IMR-90 (cell line): Measurements from ENCODE around the gene NUBP1. TPM values are rescaled to one million over a fixed set of nuclear protein-coding genes. Genes with fewer than 3 reads are reported as not detected.

Source experiments
- ATAC-seq: fragments of 200-7000 bp; cut with Tn5 transposase; 2 replicates; pipeline ENCODE4 v1.9.1; 2020; ENCODE audit warnings: low read depth, mild to moderate bottlenecking, moderate library complexity
- BruUV-seq: library from RNA; stranded (reverse); fragments of 400-500 nt; replicated peaks from 2 replicates; lab custom pipeline; 2021; lab: Mats Ljungman, UMichigan
- CTCF ChIA-PET: fragments of 300-600 bp; formaldehyde crosslinking; extraction: SDS; loops from one replicate; lab custom pipeline; 2021; ENCODE audit warnings: antibody characterized with exemption; lab: Yijun Ruan, JAX
- POLR2A ChIA-PET: fragments of 300-600 bp; sonication (Branson Sonifier 250); formaldehyde crosslinking; loops from one replicate; lab custom pipeline; 2022; ENCODE audit warnings: antibody characterized with exemption; ENCODE audit not compliant: unreplicated experiment; lab: Charles Lee
- DNase-seq: peaks from one replicate; pipeline ENCODE4 v3.0.0; 2013
- H2AFZ ChIP-seq: replicated peaks from 2 replicates; pipeline ENCODE3; 2013; ENCODE audit warnings: low read length, mild to moderate bottlenecking; ENCODE audit not compliant: poor library complexity
- H2AK5ac ChIP-seq: 2 replicates; pipeline ENCODE4 v1.6.1; 2013; ENCODE audit warnings: low read depth, low read length, inconsistent platforms
- H2AK9ac ChIP-seq: replicated peaks from 2 replicates; pipeline ENCODE3; 2013; ENCODE audit warnings: mild to moderate bottlenecking, low read depth, low read length, moderate library complexity; ENCODE audit not compliant: poor library complexity
- H2BK120ac ChIP-seq: 2 replicates; pipeline ENCODE4 v1.6.1; 2013; ENCODE audit warnings: low read depth, low read length, inconsistent platforms
- H2BK15ac ChIP-seq: 3 replicates; pipeline ENCODE4 v1.6.1; 2013; ENCODE audit warnings: low read depth, low read length, inconsistent platforms
- H2BK20ac ChIP-seq: 2 replicates; pipeline ENCODE4 v1.6.1; 2013; ENCODE audit warnings: low read depth, mild to moderate bottlenecking, inconsistent platforms, low read length, moderate library complexity
- H2BK5ac ChIP-seq: 2 replicates; pipeline ENCODE4 v1.6.1; 2013; ENCODE audit warnings: mild to moderate bottlenecking, low read depth, low read length, inconsistent platforms; ENCODE audit not compliant: poor library complexity, severe bottlenecking
- H3K14ac ChIP-seq: replicated peaks from 2 replicates; pipeline ENCODE4 v1.6.1; 2013; ENCODE audit warnings: low read depth, low read length, inconsistent platforms
- H3K18ac ChIP-seq: 2 replicates; pipeline ENCODE4 v1.6.1; 2013; ENCODE audit warnings: low read depth, low read length, control low read depth
- H3K23ac ChIP-seq: 2 replicates; pipeline ENCODE4 v1.6.1; 2013; ENCODE audit warnings: low read depth, low read length, inconsistent platforms
- H3K27ac ChIP-seq: 2 replicates; pipeline ENCODE4 v1.5.1; 2013; ENCODE audit warnings: mild to moderate bottlenecking, control low read depth, low read length; ENCODE audit not compliant: insufficient read depth
- H3K27me3 ChIP-seq: 2 replicates; pipeline ENCODE4 v1.6.1; 2013; ENCODE audit warnings: low read length; ENCODE audit not compliant: control insufficient read depth, insufficient read depth
- H3K36me3 ChIP-seq: 2 replicates; pipeline ENCODE4 v1.6.1; 2013; ENCODE audit warnings: low read length, mixed read lengths; ENCODE audit not compliant: control insufficient read depth, insufficient read depth
- H3K4ac ChIP-seq: 2 replicates; pipeline ENCODE4 v1.6.1; 2013; ENCODE audit warnings: low read depth, low read length, inconsistent platforms
- H3K4me1 ChIP-seq: 2 replicates; pipeline ENCODE4 v1.6.1; 2013; ENCODE audit warnings: low read length, mixed read lengths; ENCODE audit not compliant: control insufficient read depth, insufficient read depth
- H3K4me2 ChIP-seq: 2 replicates; pipeline ENCODE4 v1.6.1; 2013; ENCODE audit warnings: low read depth, mild to moderate bottlenecking, control low read depth, low read length, moderate library complexity
- H3K4me3 ChIP-seq: 2 replicates; pipeline ENCODE4 v1.5.1; 2013; ENCODE audit warnings: low read depth, mild to moderate bottlenecking, control low read depth, low read length, moderate library complexity; ENCODE audit not compliant: insufficient read depth
- H3K56ac ChIP-seq: 2 replicates; pipeline ENCODE4 v1.6.1; 2013; ENCODE audit warnings: low read length, inconsistent platforms; ENCODE audit not compliant: insufficient read depth; ENCODE audit errors: extremely low read depth
- H3K79me1 ChIP-seq, 2 experiments: 2 replicates each; pipeline ENCODE4 v1.6.1; 2013; ENCODE audit warnings: low read length in 2 of 2, inconsistent platforms in 1 of 2, low read depth in 1 of 2
- H3K9ac ChIP-seq: 2 replicates; pipeline ENCODE4 v1.6.1; 2013; ENCODE audit warnings: low read depth, low read length, control low read depth
- H3K9me1 ChIP-seq: 2 replicates; pipeline ENCODE4 v1.6.1; 2013; ENCODE audit warnings: low read length, inconsistent platforms; ENCODE audit not compliant: insufficient read depth
- H3K9me3 ChIP-seq: 2 replicates; pipeline ENCODE4 v1.6.1; 2013; ENCODE audit warnings: low read length; ENCODE audit not compliant: control insufficient read depth, insufficient read depth
- H4K20me1 ChIP-seq: 2 replicates; pipeline ENCODE4 v1.6.1; 2013; ENCODE audit warnings: low read length, inconsistent platforms; ENCODE audit not compliant: insufficient read depth
- H4K5ac ChIP-seq: 2 replicates; pipeline ENCODE4 v1.6.1; 2013; ENCODE audit warnings: mild to moderate bottlenecking, low read depth, low read length, control low read depth
- H4K8ac ChIP-seq, 2 experiments: 2 replicates each; pipeline ENCODE4 v1.6.1; 2013; ENCODE audit warnings: low read depth in 2 of 2, low read length in 2 of 2, control low read depth in 1 of 2, inconsistent platforms in 1 of 2
- H4K91ac ChIP-seq: 2 replicates; pipeline ENCODE4 v1.6.1; 2013; ENCODE audit warnings: low read depth, low read length, inconsistent platforms; ENCODE audit not compliant: insufficient read depth
- WGBS, 2 experiments: methylation state at CpG; one replicate each; pipeline versions ENCODE4 v1.1.5 to v1.1.7; 2013; ENCODE audit warnings: missing lambda C conversion rate in 2 of 2; ENCODE audit not compliant: insufficient read length in 1 of 2; ENCODE audit errors: extremely low coverage in 2 of 2; 5-methylcytosine and 5-hydroxymethylcytosine counted together
- dilution Hi-C: fragments of 300-500 bp; cut with HindIII; formaldehyde crosslinking; loops from one replicate; pipeline ENCODE4 v1.14.3; 2018; ENCODE audit warnings: low sequenced_read_pairs; ENCODE audit not compliant: unreplicated experiment
- in situ Hi-C: fragments of 300-500 bp; cut with MboI; formaldehyde crosslinking; loops from 3 replicates; pipeline ENCODE4 v1.14.3; 2019; ENCODE audit warnings: low sequenced_read_pairs, inconsistent platforms, mixed read lengths
- intact Hi-C: fragments of 100-400 bp; cut with micrococcal nuclease; formaldehyde crosslinking; loops from 2 replicates; pipeline ENCODE4 v1.10.0; 2022
- polyA plus RNA-seq, 3 experiments: library from polyadenylated mRNA; depleted of rRNA; stranded (reverse); fragments of >200 nt; gene quantifications; 2 replicates each; pipeline ENCODE4 v1.2.3, GENCODE V29; 2012; ENCODE audit warnings: low replicate concordance in 1 of 3
- total RNA-seq: library from RNA; depleted of rRNA; stranded (reverse); fragments of >200 nt; gene quantifications from 2 replicates; pipeline ENCODE4 v1.2.3, GENCODE V29; 2012
- TF ChIP-seq, protein P1 (sequence below): fragments of 150-350 bp; IDR thresholded peaks from 2 replicates; pipeline ENCODE4 v1.6.1; 2017; ENCODE audit warnings: mild to moderate bottlenecking, antibody characterized with exemption, low read length, low read depth

The NUBP1 gene
- total and polyA plus RNA-seq, 2 of the 4 experiments (the other 2 are of a cell fraction): 28.0 to 31.5 TPM

DNA sequence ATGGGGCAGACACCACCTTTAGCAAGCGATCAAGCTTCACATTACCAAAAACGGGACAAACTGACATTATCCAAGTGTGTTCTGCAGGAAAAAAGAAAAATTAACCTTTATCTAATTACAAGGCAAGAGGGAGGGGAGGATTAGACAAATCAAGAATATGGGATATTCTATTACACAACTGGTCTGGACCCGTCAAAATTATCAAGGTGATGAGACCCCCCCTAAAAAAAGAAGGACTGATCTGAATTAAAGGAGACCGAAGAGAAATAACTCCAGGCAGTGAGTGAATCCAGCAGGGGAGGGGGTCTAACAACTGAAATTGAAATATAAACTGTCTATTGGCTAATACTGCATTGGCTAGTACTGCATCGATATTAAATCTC, 424 bp upstream of the NUBP1 start:
- Histone ChIP-seq H3K9me3 (no peaks in the 10 kb centered on the region), H3K4me1 (peaks cover 2% of the 10 kb centered on the region; the same call in 1 of the 2 replicates), H3K27me3 (no peaks in the 10 kb centered on the region), H2BK120ac (no peak overlapping the region), H4K8ac (peak overlapping the region; percentile 83 to 97), H3K14ac (peak overlapping the region; percentile 97), H3K56ac (peak overlapping the region; percentile 58), H3K4me2 (peak overlapping the region; percentile 68; the same call in 1 of the 2 replicates), H2AFZ (peak overlapping the region; percentile 100), H3K18ac (peak overlapping the region; percentile 53; the same call in 1 of the 2 replicates), H3K4ac (peak overlapping the region; percentile 78; the same call in 1 of the 2 replicates), H3K79me1 (peaks cover 2 to 15% of the 10 kb centered on the region in 2 experiments; a peak in 3 of 4 replicates), H3K9ac (peak overlapping the region; percentile 56; the same call in 1 of the 2 replicates), H2AK5ac (no peak overlapping the region), H3K9me1 (0 out of 2 replicates have a peak, but pooled peaks cover 2% of the 10 kb centered on the region), H4K91ac (0 out of 2 replicates have a peak overlapping the region, but pooled peaks have one; percentile 43), H2AK9ac (no peak overlapping the region), H3K4me3 (peak overlapping the region; percentile 80), H3K23ac (peak overlapping the region; percentile 74; the same call in 1 of the 2 replicates), H3K27ac (no peak overlapping the region), H2BK15ac (no peak overlapping the region; the same call in 2 of the 3 replicates), H3K36me3 (no peaks in the 10 kb centered on the region), H2BK5ac (peak overlapping the region; percentile 88), H4K5ac (peak overlapping the region; percentile 70), H2BK20ac (no peak overlapping the region), H4K20me1 (no peaks in the 10 kb centered on the region; the same call in 1 of the 2 replicates)
- CTCF ChIA-PET: no interaction called here
- in situ Hi-C loops (loop anchor here (10.0 kb wide), 1 partner anchor 1588 kb away; no protein-coding TSS in a partner anchor), dilution Hi-C loops (no loop called here), intact Hi-C loops (no loop called here)
- DNase-seq (no peak), ATAC-seq (no peak)
- BruUV-seq: no TSS peak
- POLR2A ChIA-PET: no interaction called here
- WGBS, 2 experiments: no CpG with 5 or more reads among the region's 5 CpGs
- TF ChIP-seq, protein P1, sequence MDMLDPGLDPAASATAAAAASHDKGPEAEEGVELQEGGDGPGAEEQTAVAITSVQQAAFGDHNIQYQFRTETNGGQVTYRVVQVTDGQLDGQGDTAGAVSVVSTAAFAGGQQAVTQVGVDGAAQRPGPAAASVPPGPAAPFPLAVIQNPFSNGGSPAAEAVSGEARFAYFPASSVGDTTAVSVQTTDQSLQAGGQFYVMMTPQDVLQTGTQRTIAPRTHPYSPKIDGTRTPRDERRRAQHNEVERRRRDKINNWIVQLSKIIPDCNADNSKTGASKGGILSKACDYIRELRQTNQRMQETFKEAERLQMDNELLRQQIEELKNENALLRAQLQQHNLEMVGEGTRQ: no peak
